PC-3 (cell line): ENCODE results near the gene ACTR1B.

Source experiments
- EZH2 ChIP-seq: fragments of 300-600 bp; sonication (generic); IDR thresholded peaks from one replicate; pipeline ENCODE4 v1.6.1; 2017; ENCODE audit warnings: antibody characterized with exemption, mild to moderate bottlenecking, low read length; ENCODE audit not compliant: unreplicated experiment
- EZH2phosphoT487 ChIP-seq: fragments of 300-600 bp; sonication (generic); IDR thresholded peaks from 2 replicates; pipeline ENCODE4 v1.6.1; 2018; ENCODE audit warnings: mild to moderate bottlenecking, antibody characterized with exemption, low read length, borderline replicate concordance
- TF ChIP-seq, protein P1 (sequence below): fragments of 300-600 bp; sonication (generic); conservative IDR thresholded peaks from 2 replicates; pipeline ENCODE4 v1.5.1; 2017; ENCODE audit warnings: antibody characterized with exemption, low read depth, mild to moderate bottlenecking, low read length

DNA sequence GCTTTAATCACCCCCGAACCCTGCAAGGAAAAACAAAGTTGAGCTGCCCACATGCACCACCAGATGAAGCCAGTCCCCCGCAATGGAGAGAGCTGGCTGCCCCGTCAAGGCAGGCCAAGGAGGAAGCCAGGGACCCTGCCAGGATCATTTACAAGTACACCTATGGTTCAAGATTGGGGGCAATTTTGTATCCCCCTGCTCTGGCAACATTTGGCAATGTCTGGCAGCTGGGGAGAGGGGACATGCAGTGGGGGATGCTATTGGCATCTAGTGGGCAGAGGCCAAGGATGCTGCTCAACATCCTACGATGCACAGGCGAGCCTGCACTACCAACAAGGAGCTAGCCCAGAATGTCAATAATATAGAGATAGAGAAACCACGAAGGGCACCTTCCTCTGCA lies 1.9 kb downstream of the ACTR1B start:
- TF ChIP-seq, protein P1, sequence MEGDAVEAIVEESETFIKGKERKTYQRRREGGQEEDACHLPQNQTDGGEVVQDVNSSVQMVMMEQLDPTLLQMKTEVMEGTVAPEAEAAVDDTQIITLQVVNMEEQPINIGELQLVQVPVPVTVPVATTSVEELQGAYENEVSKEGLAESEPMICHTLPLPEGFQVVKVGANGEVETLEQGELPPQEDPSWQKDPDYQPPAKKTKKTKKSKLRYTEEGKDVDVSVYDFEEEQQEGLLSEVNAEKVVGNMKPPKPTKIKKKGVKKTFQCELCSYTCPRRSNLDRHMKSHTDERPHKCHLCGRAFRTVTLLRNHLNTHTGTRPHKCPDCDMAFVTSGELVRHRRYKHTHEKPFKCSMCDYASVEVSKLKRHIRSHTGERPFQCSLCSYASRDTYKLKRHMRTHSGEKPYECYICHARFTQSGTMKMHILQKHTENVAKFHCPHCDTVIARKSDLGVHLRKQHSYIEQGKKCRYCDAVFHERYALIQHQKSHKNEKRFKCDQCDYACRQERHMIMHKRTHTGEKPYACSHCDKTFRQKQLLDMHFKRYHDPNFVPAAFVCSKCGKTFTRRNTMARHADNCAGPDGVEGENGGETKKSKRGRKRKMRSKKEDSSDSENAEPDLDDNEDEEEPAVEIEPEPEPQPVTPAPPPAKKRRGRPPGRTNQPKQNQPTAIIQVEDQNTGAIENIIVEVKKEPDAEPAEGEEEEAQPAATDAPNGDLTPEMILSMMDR, result no peak
- TF ChIP-seq EZH2 (no peak), EZH2phosphoT487 (no peak)
